Measurements from ENCODE around the gene ZNF814. TPM values are rescaled to one million over a fixed set of nuclear protein-coding genes. Genes with fewer than 3 reads are reported as not detected.
"Not testable (repeated sequence)": the region's sequence is repeated elsewhere in the genome, so short reads cannot be mapped to it uniquely, and the experiment has no call there.

Gene ZNF814
- total RNA-seq, 2 experiments from 2014 or later, result 29.0 to 34.7 TPM

GRCh38 chr19:57821501-57821900 is 67.3 kb downstream of the ZNF814 start:
- H3K4me3 Mint-ChIP-seq; ATAC-seq (ENCODE audit: poor library complexity); H3K36me3 ChIP-seq (ENCODE audit: insufficient read depth, low read length); POLR2A ChIA-PET; CTCF ChIA-PET; H3K27me3 Mint-ChIP-seq; intact Hi-C loops (cut with DNase I, micrococcal nuclease); DNase-seq; H3K9me3 ChIP-seq (ENCODE audit: control insufficient read depth in 1 of 2, insufficient read depth in 1 of 2, low read length in 2 of 2); H3K27ac Mint-ChIP-seq; H3K27me3 ChIP-seq (ENCODE audit: control insufficient read depth in 1 of 2, insufficient read depth in 2 of 2, low read length in 2 of 2); H3K4me3 ChIP-seq (ENCODE audit: low read length); H3K9me3 Mint-ChIP-seq; H3K27ac ChIP-seq (ENCODE audit: low read depth in 1 of 2, low read length in 2 of 2): not testable (repeated sequence)
- H3K4me1 ChIP-seq (ENCODE audit: insufficient read depth, low read length), result peaks cover 21% of the 10 kb centered on the region
- Mint-ChIP-seq H3K4me1 (ENCODE audit: low read depth) (peaks cover 52% of the 10 kb centered on the region), H3K36me3 (ENCODE audit: low read depth) (peaks cover 53% of the 10 kb centered on the region)

GRCh38 chr19:57821095-57821494 is 67.7 kb downstream of the ZNF814 start:
- H3K27me3 Mint-ChIP-seq; H3K27ac ChIP-seq (ENCODE audit: low read depth in 1 of 2, low read length in 2 of 2); H3K4me3 ChIP-seq (ENCODE audit: low read length); DNase-seq; POLR2A ChIA-PET; H3K36me3 ChIP-seq (ENCODE audit: insufficient read depth, low read length); H3K9me3 ChIP-seq (ENCODE audit: control insufficient read depth in 1 of 2, insufficient read depth in 1 of 2, low read length in 2 of 2); CTCF ChIA-PET; ATAC-seq (ENCODE audit: poor library complexity); H3K9me3 Mint-ChIP-seq; intact Hi-C loops (cut with DNase I, micrococcal nuclease); H3K27me3 ChIP-seq (ENCODE audit: control insufficient read depth in 1 of 2, insufficient read depth in 2 of 2, low read length in 2 of 2): not testable (repeated sequence)
- Mint-ChIP-seq H3K4me3 (peak overlapping the region; percentile 96), H3K36me3 (ENCODE audit: low read depth) (peaks cover 51% of the 10 kb centered on the region), H3K27ac (peak overlapping the region; percentile 92), H3K4me1 (ENCODE audit: low read depth) (peaks cover 52% of the 10 kb centered on the region)
- peaks cover 21% of the 10 kb centered on the region for H3K4me1 ChIP-seq (ENCODE audit: insufficient read depth, low read length)

GRCh38 chr19:57820599-57820998 is 68.2 kb downstream of the ZNF814 start:
- Histone ChIP-seq H3K4me3 (ENCODE audit: low read length) (peak overlapping the region; percentile 98), H3K27me3 (ENCODE audit: control insufficient read depth in 1 of 2, insufficient read depth in 2 of 2, low read length in 2 of 2) (no peaks in the 10 kb centered on the region), H3K36me3 (ENCODE audit: insufficient read depth, low read length) (peaks cover 2% of the 10 kb centered on the region), H3K9me3 (ENCODE audit: control insufficient read depth in 1 of 2, insufficient read depth in 1 of 2, low read length in 2 of 2) (no peaks in the 10 kb centered on the region), H3K27ac (ENCODE audit: low read depth in 1 of 2, low read length in 2 of 2) (peak overlapping the region; percentile 78 to 90), H3K4me1 (ENCODE audit: insufficient read depth, low read length) (peaks cover 21% of the 10 kb centered on the region)
- no peak for DNase-seq
- H3K27ac Mint-ChIP-seq, result peak overlapping the region; percentile 92
- ChIA-PET POLR2A (interaction anchor here (0.5 to 1.6 kb wide), 3 partner anchors 53 to 112 kb away, joined by 3 to 7 read pairs (median 3); partner anchors contain the start of gene ZNF154), CTCF (no interaction called here)
- H3K27me3 Mint-ChIP-seq, result no peaks in the 10 kb centered on the region
- peak overlapping the region; percentile 96 for H3K4me3 Mint-ChIP-seq
- peaks cover 52% of the 10 kb centered on the region for H3K4me1 Mint-ChIP-seq (ENCODE audit: low read depth)
- no peak for TF ChIP-seq CTCF (IDR thresholded peaks at IDR 0.05)
- peaks cover 48% of the 10 kb centered on the region for H3K36me3 Mint-ChIP-seq (ENCODE audit: low read depth)
- H3K9me3 Mint-ChIP-seq, result no peaks in the 10 kb centered on the region
- ATAC-seq (ENCODE audit: poor library complexity), result no peak
- intact Hi-C loops (cut with DNase I, micrococcal nuclease), result no loop called here

- H3K4me3 ChIP-seq (ENCODE audit: low read length), result peak overlapping the region; percentile 98
- no peaks in the 10 kb centered on the region for H3K27me3 ChIP-seq (ENCODE audit: control insufficient read depth in 1 of 2, insufficient read depth in 2 of 2, low read length in 2 of 2)
- H3K9me3 ChIP-seq (ENCODE audit: control insufficient read depth in 1 of 2, insufficient read depth in 1 of 2, low read length in 2 of 2), result no peaks in the 10 kb centered on the region
- POLR2A ChIA-PET, result interaction anchor here (0.5 to 1.7 kb wide), 19 partner anchors 19 to 620 kb away, joined by 3 to 13 read pairs (median 4); partner anchors contain the start of genes ZNF132, ZNF154, ZNF274 and ZNF417
- TF ChIP-seq CTCF (IDR thresholded peaks at IDR 0.05), result peak; percentile 34
- peak overlapping the region; percentile 96 for H3K4me3 Mint-ChIP-seq
- peak overlapping the region; percentile 78 to 90 for H3K27ac ChIP-seq (ENCODE audit: low read depth in 1 of 2, low read length in 2 of 2)
- CTCF ChIA-PET, result interaction anchor here (0.6 to 1.9 kb wide), 4 partner anchors 27 to 156 kb away, joined by 3 to 10 read pairs (median 4); partner anchors contain the start of genes ZNF586 and ZNF587
- peaks cover 29% of the 10 kb centered on the region for H3K4me1 ChIP-seq (ENCODE audit: insufficient read depth, low read length)
- DNase-seq (peak; percentile 64 to 95 (median 73)), ATAC-seq (ENCODE audit: poor library complexity) (peak; percentile 83)
- H3K36me3 ChIP-seq (ENCODE audit: insufficient read depth, low read length), result peaks cover 2% of the 10 kb centered on the region
- H3K36me3 Mint-ChIP-seq (ENCODE audit: low read depth), result peaks cover 46% of the 10 kb centered on the region
- H3K27ac Mint-ChIP-seq, result peak overlapping the region; percentile 92
- intact Hi-C loops (cut with DNase I, micrococcal nuclease), result loop anchor here (2.0 to 10.0 kb wide), 4 partner anchors 29 to 505 kb away; partner anchors contain the start of genes ZNF17 (in 1 of the 2), ZNF329 (in 1 of the 2), ZNF587 (in 1 of the 2) and ZSCAN22 (in 1 of the 2)
- H3K4me1 Mint-ChIP-seq (ENCODE audit: low read depth), result peaks cover 56% of the 10 kb centered on the region
- H3K9me3 Mint-ChIP-seq, result no peaks in the 10 kb centered on the region
- no peaks in the 10 kb centered on the region for H3K27me3 Mint-ChIP-seq
Measured at GRCh38 chr19:57819475-57820148, 69.2 kb downstream of the ZNF814 start.

Data from CD4-positive, alpha-beta T cell (primary cell).